ENCODE measurements around the gene PTGR1.
A peak's percentile ranks its signal among the peaks of the same experiment; 100 is the strongest.

Gene PTGR1

DNA sequence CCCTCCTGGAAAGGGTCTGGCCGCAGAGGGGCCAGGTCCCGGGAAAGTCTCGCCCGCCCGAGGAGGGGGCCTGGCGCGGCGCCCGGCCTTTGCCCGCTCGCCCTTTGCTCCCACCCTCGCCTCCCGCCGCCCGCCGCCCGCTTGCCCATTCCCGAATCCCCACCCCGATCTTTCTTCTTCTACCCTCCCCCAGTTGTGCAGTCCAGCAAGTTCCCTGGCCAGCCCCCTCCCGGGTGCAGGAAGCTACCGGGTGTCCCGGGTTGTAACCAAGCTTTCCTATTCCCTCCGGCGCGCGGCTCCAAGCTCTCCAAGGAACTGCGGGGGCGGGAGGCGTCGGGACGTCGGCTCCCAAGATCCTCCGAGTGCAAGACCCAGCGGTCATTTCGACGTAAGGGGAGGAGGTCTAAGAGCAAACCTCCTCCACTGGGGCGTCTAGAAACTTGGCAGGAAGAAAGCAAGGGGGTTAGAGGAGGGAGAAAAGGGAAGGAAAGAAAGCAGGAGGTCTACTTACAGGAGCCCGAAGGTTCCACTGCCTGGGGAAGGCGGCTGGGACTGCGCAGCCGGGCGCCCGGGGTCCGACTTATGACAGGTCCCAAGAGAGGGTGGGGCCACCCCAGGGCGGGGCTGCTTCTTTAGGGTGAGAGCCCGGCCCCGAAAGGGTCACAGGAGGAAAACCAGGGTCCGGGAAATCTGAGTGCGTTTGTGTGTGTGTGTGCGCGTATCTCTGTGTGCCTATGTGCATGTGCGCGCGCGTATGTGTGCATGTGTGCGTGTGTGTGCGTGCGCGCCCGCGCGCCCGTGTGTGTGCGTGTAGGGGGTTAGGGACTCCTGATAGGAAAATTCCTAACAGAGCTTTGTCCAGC lies at the start of gene PTGR1:
TSS of gene PTGR1 (minus strand) at position 556 of the 863 bp plus-strand sequence. CDS start 2,225 bp downstream, outside the sequence.
- H3K27me3 ChIP-seq (ENCODE audit: low read depth, low read length): no peaks in the 10 kb centered on the region
- peak within 1 kb of the TSS; percentile 77 to 83 for H3K4me3 ChIP-seq (ENCODE audit: low read depth in 1 of 2, low read length in 2 of 2)
- H3K36me3 ChIP-seq (ENCODE audit: control insufficient read depth in 1 of 2, insufficient read depth in 2 of 2, low read length in 2 of 2): peaks cover 4 to 13% of the 10 kb centered on the region in 2 donors
- no peaks in the 10 kb centered on the region for H3K4me1 ChIP-seq (ENCODE audit: control insufficient read depth in 1 of 2, insufficient read depth in 2 of 2, low read length in 2 of 2)
- H3K27ac ChIP-seq (ENCODE audit: low read length): peak within 1 kb of the TSS; percentile 83
- H3K9me3 ChIP-seq (ENCODE audit: control insufficient read depth in 1 of 2, low read length in 2 of 2): no peaks in the 10 kb centered on the region

DNA sequence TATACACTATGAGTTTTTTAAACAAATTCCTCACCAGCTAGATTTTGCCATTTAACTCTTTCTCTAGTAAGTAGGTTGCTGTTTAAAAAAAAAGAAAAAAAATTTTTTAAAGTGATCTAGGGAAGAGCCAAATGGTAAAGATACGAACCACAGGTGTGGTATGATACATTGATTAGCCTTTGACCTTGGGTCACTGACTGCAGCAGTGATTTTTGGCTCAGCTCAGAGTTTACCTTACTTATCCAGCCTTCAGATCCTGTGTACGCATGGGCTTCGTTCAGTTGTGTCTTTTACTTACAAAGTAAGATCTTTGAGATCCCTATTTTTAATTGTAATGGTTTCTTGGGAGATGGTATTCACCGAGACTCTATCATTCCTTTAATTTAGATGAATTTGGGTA lies 49.6 kb upstream of the PTGR1 start:
- H3K9me3 ChIP-seq (ENCODE audit: control insufficient read depth in 1 of 2, low read length in 2 of 2): no peaks in the 10 kb centered on the region
- no peaks in the 10 kb centered on the region for H3K27me3 ChIP-seq (ENCODE audit: low read depth, low read length)
- H3K4me1 ChIP-seq (ENCODE audit: control insufficient read depth in 1 of 2, insufficient read depth in 2 of 2, low read length in 2 of 2): no peaks in the 10 kb centered on the region
- H3K36me3 ChIP-seq (ENCODE audit: control insufficient read depth in 1 of 2, insufficient read depth in 2 of 2, low read length in 2 of 2): peaks cover 4 to 25% of the 10 kb centered on the region in 2 donors
- no peak overlapping the region for H3K4me3 ChIP-seq (ENCODE audit: low read depth in 1 of 2, low read length in 2 of 2)
- no peak overlapping the region for H3K27ac ChIP-seq (ENCODE audit: low read length)

DNA sequence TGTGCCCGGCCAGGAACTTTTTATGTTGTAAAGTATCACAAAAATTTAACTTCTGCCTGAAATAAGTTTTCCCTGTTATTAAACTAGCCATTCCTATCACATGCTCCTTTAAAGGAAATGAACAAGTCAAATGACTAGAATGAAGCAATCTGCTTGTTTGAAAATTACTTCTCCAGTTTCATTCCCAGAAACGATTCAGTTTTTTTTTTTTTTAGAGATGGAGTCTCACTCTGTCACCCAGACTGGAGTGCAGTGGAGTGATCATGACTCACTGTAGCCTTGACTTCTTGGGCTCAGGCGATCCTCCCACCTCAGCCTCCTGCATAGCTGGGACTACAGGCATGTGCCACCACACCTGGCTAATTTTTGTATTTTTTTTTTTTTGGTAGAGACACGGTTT lies 48.6 kb upstream of the PTGR1 start:
- Histone ChIP-seq H3K27me3 (ENCODE audit: low read depth, low read length) (no peaks in the 10 kb centered on the region), H3K4me1 (ENCODE audit: control insufficient read depth in 1 of 2, insufficient read depth in 2 of 2, low read length in 2 of 2) (no peaks in the 10 kb centered on the region), H3K27ac (ENCODE audit: low read length) (no peak overlapping the region), H3K9me3 (ENCODE audit: control insufficient read depth in 1 of 2, low read length in 2 of 2) (no peaks in the 10 kb centered on the region), H3K36me3 (ENCODE audit: control insufficient read depth in 1 of 2, insufficient read depth in 2 of 2, low read length in 2 of 2) (peaks cover 0 to 17% of the 10 kb centered on the region in 2 donors), H3K4me3 (ENCODE audit: low read depth in 1 of 2, low read length in 2 of 2) (no peak overlapping the region)

DNA sequence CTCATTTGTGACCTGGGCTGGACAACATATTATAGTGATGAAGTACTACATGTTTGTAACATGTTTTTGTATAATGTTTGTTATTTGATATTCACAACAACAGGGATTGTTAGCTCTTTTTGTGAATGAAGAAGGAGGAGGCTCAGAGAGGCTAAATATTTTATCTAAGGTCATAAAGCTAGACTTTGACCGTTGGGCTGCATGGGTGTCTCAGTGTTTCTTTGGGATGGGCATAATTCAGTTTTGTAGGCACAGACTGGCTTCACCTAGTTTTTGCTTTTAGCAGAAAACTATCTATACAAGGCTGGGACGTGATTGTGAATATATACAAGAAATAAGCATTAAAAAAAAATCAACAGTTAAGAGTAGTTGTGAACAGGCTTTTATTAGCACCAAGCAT lies 47.0 kb upstream of the PTGR1 start:
- H3K27ac ChIP-seq (ENCODE audit: low read length): no peak overlapping the region
- H3K27me3 ChIP-seq (ENCODE audit: low read depth, low read length): no peaks in the 10 kb centered on the region
- H3K4me3 ChIP-seq (ENCODE audit: low read depth in 1 of 2, low read length in 2 of 2): no peak overlapping the region
- peaks cover 0 to 15% of the 10 kb centered on the region in 2 donors for H3K36me3 ChIP-seq (ENCODE audit: control insufficient read depth in 1 of 2, insufficient read depth in 2 of 2, low read length in 2 of 2)
- no peaks in the 10 kb centered on the region for H3K4me1 ChIP-seq (ENCODE audit: control insufficient read depth in 1 of 2, insufficient read depth in 2 of 2, low read length in 2 of 2)
- H3K9me3 ChIP-seq (ENCODE audit: control insufficient read depth in 1 of 2, low read length in 2 of 2): no peaks in the 10 kb centered on the region

DNA sequence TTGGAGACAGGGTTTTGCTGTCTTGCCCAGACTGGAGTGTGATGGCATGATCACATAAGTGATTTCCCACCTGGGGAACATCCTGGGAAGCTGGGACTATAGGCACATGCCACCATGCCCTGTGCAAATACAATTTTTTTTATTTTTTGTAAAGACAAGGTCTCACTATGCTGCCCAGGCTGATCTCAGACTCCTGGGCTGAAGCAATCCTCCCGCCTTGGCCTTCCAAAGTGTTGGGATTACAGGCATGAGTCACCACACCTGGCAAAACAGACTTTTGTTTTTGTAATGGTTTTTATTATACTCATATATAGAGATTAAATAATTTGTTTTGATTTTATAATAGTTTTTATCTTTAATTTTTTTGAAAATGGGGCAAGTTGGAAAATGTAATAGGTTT lies 46.4 kb upstream of the PTGR1 start:
- no peaks in the 10 kb centered on the region for H3K4me1 ChIP-seq (ENCODE audit: control insufficient read depth in 1 of 2, insufficient read depth in 2 of 2, low read length in 2 of 2)
- H3K27me3 ChIP-seq (ENCODE audit: low read depth, low read length): no peaks in the 10 kb centered on the region
- H3K4me3 ChIP-seq (ENCODE audit: low read depth in 1 of 2, low read length in 2 of 2): no peak overlapping the region

DNA sequence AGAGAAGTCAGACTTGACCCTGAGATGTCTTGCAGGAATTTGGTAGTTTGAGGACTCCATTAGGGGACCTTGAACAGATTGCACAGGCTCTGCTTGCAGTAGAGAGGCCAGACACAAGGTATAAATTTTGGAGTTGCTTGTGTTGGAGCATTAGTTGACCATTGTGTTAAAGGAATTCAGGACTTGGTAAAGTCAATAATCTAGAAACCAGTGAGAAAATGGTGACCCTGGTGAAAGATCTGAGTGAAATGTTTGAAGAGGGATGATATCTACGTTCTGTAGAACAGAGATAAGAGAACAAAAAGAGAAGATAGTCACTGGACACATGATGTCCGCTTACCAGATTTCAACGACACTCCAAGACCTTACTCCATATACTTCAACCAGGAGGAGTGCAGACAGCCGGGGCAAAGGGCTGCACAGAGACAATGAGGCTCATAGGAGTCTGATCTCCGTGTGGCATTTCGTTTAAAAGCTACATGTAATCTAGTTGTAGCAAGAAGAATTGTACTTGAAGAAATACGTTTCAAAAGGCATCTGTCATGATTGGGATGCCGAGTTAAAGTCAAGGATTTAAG lies 44.8 kb upstream of the PTGR1 start:
- no peak overlapping the region for H3K27ac ChIP-seq (ENCODE audit: low read length)
- no peaks in the 10 kb centered on the region for H3K4me1 ChIP-seq (ENCODE audit: control insufficient read depth in 1 of 2, insufficient read depth in 2 of 2, low read length in 2 of 2)
- H3K36me3 ChIP-seq (ENCODE audit: control insufficient read depth in 1 of 2, insufficient read depth in 2 of 2, low read length in 2 of 2): peaks cover 0 to 9% of the 10 kb centered on the region in 2 donors
- no peak overlapping the region for H3K4me3 ChIP-seq (ENCODE audit: low read depth in 1 of 2, low read length in 2 of 2)
- H3K9me3 ChIP-seq (ENCODE audit: control insufficient read depth in 1 of 2, low read length in 2 of 2): no peaks in the 10 kb centered on the region
- H3K27me3 ChIP-seq (ENCODE audit: low read depth, low read length): no peaks in the 10 kb centered on the region

More for the DNA sequence above, 46.4 kb upstream of the PTGR1 start:
- H3K36me3 ChIP-seq (ENCODE audit: control insufficient read depth in 1 of 2, insufficient read depth in 2 of 2, low read length in 2 of 2): peaks cover 0 to 15% of the 10 kb centered on the region in 2 donors
- no peak overlapping the region for H3K27ac ChIP-seq (ENCODE audit: low read length)
- no peaks in the 10 kb centered on the region for H3K9me3 ChIP-seq (ENCODE audit: control insufficient read depth in 1 of 2, low read length in 2 of 2)

DNA sequence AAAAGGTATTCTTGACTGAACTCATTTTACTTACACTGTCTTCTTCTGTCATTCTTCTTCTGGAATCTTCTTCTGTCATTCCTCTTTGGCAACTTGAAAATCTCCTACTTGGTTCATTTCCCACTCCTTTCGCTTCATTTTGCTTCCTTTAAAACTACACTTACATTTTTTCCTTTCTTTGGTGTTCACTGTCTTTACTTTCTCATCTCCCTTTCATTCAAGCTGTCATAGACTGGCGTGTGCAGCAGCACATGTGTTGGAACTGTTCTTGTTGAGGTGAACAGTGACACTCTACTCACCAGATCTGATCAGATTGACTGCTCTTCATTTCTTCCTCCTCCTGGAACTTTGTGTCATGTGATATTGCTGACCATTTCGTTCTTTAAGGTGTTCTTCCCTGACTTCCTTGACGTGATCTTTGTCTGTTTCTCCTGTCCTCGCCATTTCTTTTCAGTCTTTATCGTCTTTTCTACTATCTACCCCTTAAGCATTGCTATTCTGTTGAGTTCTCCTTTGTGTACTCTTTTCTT lies 38.0 kb upstream of the PTGR1 start:
- Histone ChIP-seq H3K4me1 (ENCODE audit: control insufficient read depth in 1 of 2, insufficient read depth in 2 of 2, low read length in 2 of 2) (peaks cover 0 to 8% of the 10 kb centered on the region in 2 donors), H3K27ac (ENCODE audit: low read length) (no peak overlapping the region), H3K4me3 (ENCODE audit: low read depth in 1 of 2, low read length in 2 of 2) (no peak overlapping the region)

DNA sequence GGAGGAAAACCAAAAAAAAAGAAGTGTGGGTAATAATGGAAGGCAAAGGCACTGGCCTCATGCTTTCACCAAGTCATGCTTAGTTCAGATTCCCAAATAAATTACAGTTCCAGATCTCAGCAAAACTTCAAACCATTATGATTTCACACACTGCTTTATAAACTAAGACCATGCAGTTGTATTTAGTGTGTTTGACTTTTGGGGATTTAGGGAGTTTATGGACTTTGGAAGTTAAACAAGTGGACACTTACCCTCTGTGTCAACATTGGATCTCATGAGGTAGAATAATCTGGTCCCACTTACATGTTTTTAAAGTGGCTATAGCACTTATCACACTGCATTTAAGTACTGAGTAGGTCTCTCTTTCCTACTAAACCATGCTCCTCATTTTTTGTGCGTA lies 35.4 kb upstream of the PTGR1 start:
- H3K9me3 ChIP-seq (ENCODE audit: control insufficient read depth in 1 of 2, low read length in 2 of 2): no peaks in the 10 kb centered on the region
- no peaks in the 10 kb centered on the region for H3K36me3 ChIP-seq (ENCODE audit: control insufficient read depth in 1 of 2, insufficient read depth in 2 of 2, low read length in 2 of 2)
- H3K27me3 ChIP-seq (ENCODE audit: low read depth, low read length): no peaks in the 10 kb centered on the region
- no peak overlapping the region for H3K27ac ChIP-seq (ENCODE audit: low read length)
- H3K4me1 ChIP-seq (ENCODE audit: control insufficient read depth in 1 of 2, insufficient read depth in 2 of 2, low read length in 2 of 2): peaks cover 4 to 21% of the 10 kb centered on the region in 2 donors
- no peak overlapping the region for H3K4me3 ChIP-seq (ENCODE audit: low read depth in 1 of 2, low read length in 2 of 2)

More for the DNA sequence above, 38.0 kb upstream of the PTGR1 start:
- Histone ChIP-seq H3K36me3 (ENCODE audit: control insufficient read depth in 1 of 2, insufficient read depth in 2 of 2, low read length in 2 of 2) (no peaks in the 10 kb centered on the region), H3K27me3 (ENCODE audit: low read depth, low read length) (no peaks in the 10 kb centered on the region), H3K9me3 (ENCODE audit: control insufficient read depth in 1 of 2, low read length in 2 of 2) (no peaks in the 10 kb centered on the region)

DNA sequence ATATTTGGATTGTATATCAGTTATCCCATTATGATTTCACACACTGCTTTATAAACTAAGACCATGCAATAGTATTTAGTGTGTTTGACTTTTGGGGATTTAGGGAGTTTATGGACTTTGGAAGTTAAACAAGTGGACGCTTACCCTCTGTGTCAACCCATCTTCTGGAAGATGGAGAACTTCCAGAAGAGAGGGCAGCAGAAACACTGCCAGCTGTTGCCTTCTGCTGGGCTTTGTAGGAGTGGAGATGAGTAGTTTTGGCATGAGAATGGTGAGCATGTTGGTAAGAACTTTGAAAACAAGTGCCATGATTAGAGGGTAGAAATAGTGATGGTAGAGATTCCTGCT lies 33.9 kb upstream of the PTGR1 start:
- Histone ChIP-seq H3K27ac (ENCODE audit: low read length) (no peak overlapping the region), H3K9me3 (ENCODE audit: control insufficient read depth in 1 of 2, low read length in 2 of 2) (no peaks in the 10 kb centered on the region), H3K36me3 (ENCODE audit: control insufficient read depth in 1 of 2, insufficient read depth in 2 of 2, low read length in 2 of 2) (no peaks in the 10 kb centered on the region), H3K4me1 (ENCODE audit: control insufficient read depth in 1 of 2, insufficient read depth in 2 of 2, low read length in 2 of 2) (peaks cover 4 to 21% of the 10 kb centered on the region in 2 donors), H3K27me3 (ENCODE audit: low read depth, low read length) (no peaks in the 10 kb centered on the region), H3K4me3 (ENCODE audit: low read depth in 1 of 2, low read length in 2 of 2) (no peak overlapping the region)

DNA sequence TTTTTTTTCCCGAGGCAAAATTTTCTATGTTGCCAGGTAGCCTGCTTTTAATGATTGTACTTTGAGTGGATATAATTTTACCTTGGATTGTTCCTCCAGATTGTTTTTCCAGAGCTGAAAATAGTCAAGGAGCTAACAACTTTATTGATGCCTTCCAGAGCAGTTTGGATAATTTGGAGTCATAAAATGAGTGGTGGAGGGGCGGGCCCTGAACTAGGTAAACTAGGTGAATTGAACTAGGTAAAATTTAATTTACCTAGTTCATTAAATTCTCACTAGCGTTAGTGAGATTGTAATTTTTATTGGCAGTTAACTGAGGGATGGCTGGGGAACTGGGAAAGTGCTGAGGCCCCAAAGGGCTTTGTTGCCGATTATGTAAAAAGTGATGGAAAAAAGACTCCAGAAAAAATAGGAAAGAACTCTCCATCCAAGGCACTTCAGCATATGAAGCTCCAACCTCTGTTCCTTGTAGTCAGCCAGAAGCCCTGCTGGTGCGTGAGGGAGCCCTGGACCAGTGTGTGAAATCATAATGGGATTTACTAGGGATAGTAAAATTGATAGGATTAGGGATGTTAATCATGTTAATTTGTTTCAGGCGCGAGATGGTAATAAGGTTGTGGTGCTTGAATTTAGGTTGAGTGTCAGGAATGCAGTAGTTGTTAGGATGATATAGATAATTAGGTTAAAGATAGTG lies 33.4 kb upstream of the PTGR1 start:
- peak overlapping the region in 1 of 2 donors; percentile 91 for H3K4me3 ChIP-seq (ENCODE audit: low read depth in 1 of 2, low read length in 2 of 2)
- no peak overlapping the region for H3K27ac ChIP-seq (ENCODE audit: low read length)
- no peaks in the 10 kb centered on the region for H3K36me3 ChIP-seq (ENCODE audit: control insufficient read depth in 1 of 2, insufficient read depth in 2 of 2, low read length in 2 of 2)
- H3K9me3 ChIP-seq (ENCODE audit: control insufficient read depth in 1 of 2, low read length in 2 of 2): no peaks in the 10 kb centered on the region
- no peaks in the 10 kb centered on the region for H3K27me3 ChIP-seq (ENCODE audit: low read depth, low read length)
- H3K4me1 ChIP-seq (ENCODE audit: control insufficient read depth in 1 of 2, insufficient read depth in 2 of 2, low read length in 2 of 2): peaks cover 4 to 21% of the 10 kb centered on the region in 2 donors

DNA sequence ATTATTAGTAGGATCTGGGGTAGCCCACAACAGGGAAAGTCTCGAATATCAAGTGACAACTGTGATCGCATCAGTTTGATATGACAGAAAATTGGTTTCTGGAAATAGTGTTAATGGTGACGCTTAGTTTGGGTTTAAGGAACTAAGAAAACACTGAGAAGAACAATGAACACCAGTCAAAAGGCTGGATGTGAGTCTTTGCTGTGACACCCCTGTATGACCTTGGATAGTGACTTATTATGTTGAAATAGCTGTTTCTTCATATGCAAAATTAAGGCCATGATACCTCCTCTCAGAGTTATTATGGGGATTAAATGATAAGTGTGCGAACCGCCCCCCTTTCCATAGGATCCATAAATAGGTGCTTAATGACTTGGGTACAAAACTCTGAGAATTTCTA lies 32.6 kb upstream of the PTGR1 start:
- Histone ChIP-seq H3K27ac (ENCODE audit: low read length) (peak overlapping the region; percentile 81), H3K4me1 (ENCODE audit: control insufficient read depth in 1 of 2, insufficient read depth in 2 of 2, low read length in 2 of 2) (peaks cover 4 to 21% of the 10 kb centered on the region in 2 donors), H3K9me3 (ENCODE audit: control insufficient read depth in 1 of 2, low read length in 2 of 2) (no peaks in the 10 kb centered on the region), H3K4me3 (ENCODE audit: low read depth in 1 of 2, low read length in 2 of 2) (peak overlapping the region; percentile 91 to 92), H3K27me3 (ENCODE audit: low read depth, low read length) (no peaks in the 10 kb centered on the region), H3K36me3 (ENCODE audit: control insufficient read depth in 1 of 2, insufficient read depth in 2 of 2, low read length in 2 of 2) (no peaks in the 10 kb centered on the region)

All from muscle layer of duodenum (tissue), 2 donors.